ENCODE data around the gene EID3. TPM values are rescaled to one million over a fixed set of nuclear protein-coding genes. Genes with fewer than 3 reads are reported as not detected.

The EID3 gene
- total and polyA plus RNA-seq, 9 of the 15 experiments (the other 6 are each of a cell fraction or from before 2014, with no cell fraction given) = 0.07 to 3.5 (median 0.42) TPM

DNA sequence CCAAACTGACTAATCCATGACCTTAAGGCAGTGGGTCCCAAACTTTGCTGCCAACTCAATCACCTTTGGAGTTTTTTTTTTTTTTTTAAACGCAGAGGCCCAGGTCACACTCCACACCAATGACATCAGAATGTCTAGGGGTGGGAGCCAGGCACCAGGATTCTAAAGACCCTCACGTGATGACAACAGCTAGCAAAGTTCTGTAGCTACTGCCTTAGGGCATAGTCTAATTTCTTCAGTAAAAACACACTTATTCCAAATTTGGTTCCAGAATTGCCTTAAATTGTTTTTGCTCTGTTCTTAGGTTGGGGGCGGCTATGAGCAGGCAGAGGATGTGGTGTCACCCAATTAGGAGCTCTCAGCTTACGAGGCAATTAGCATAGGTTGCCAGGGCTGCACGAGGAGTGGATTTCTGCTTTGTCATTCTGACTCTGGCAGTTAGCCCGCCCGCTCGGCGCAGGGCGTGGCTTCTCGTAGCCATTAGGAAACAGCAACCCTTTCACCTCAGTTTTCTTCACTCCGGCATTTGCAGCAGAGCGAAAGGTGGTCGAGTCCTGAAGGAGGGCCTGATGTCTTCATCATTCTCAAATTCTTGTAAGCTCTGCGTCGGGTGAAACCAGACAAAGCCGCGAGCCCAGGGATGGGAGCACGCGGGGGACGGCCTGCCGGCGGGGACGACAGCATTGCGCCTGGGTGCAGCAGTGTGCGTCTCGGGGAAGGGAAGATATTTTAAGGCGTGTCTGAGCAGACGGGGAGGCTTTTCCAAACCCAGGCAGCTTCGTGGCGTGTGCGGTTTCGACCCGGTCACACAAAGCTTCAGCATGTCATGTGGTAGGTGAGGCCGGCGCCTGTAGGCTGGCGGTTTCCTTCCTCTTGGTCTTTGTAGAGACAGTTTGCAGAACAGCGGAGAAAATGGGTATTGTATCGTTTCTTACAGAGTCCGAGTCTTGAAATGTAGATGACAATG, 16.7 kb upstream of the EID3 start (continued):
- TF ChIP-seq, protein P1, sequence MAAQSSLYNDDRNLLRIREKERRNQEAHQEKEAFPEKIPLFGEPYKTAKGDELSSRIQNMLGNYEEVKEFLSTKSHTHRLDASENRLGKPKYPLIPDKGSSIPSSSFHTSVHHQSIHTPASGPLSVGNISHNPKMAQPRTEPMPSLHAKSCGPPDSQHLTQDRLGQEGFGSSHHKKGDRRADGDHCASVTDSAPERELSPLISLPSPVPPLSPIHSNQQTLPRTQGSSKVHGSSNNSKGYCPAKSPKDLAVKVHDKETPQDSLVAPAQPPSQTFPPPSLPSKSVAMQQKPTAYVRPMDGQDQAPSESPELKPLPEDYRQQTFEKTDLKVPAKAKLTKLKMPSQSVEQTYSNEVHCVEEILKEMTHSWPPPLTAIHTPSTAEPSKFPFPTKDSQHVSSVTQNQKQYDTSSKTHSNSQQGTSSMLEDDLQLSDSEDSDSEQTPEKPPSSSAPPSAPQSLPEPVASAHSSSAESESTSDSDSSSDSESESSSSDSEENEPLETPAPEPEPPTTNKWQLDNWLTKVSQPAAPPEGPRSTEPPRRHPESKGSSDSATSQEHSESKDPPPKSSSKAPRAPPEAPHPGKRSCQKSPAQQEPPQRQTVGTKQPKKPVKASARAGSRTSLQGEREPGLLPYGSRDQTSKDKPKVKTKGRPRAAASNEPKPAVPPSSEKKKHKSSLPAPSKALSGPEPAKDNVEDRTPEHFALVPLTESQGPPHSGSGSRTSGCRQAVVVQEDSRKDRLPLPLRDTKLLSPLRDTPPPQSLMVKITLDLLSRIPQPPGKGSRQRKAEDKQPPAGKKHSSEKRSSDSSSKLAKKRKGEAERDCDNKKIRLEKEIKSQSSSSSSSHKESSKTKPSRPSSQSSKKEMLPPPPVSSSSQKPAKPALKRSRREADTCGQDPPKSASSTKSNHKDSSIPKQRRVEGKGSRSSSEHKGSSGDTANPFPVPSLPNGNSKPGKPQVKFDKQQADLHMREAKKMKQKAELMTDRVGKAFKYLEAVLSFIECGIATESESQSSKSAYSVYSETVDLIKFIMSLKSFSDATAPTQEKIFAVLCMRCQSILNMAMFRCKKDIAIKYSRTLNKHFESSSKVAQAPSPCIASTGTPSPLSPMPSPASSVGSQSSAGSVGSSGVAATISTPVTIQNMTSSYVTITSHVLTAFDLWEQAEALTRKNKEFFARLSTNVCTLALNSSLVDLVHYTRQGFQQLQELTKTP (IDR thresholded peaks at IDR 0.05; ENCODE audit: low read depth in 1 of 2, partially characterized antibody in 2 of 2) = peak; percentile 61 to 73
- TF ChIP-seq RBBP5 (IDR thresholded peaks at IDR 0.05; ENCODE audit: borderline replicate concordance, insufficient read depth, low read length, poor library complexity, severe bottlenecking) = peak; percentile 74
- TF ChIP-seq, protein P2, sequence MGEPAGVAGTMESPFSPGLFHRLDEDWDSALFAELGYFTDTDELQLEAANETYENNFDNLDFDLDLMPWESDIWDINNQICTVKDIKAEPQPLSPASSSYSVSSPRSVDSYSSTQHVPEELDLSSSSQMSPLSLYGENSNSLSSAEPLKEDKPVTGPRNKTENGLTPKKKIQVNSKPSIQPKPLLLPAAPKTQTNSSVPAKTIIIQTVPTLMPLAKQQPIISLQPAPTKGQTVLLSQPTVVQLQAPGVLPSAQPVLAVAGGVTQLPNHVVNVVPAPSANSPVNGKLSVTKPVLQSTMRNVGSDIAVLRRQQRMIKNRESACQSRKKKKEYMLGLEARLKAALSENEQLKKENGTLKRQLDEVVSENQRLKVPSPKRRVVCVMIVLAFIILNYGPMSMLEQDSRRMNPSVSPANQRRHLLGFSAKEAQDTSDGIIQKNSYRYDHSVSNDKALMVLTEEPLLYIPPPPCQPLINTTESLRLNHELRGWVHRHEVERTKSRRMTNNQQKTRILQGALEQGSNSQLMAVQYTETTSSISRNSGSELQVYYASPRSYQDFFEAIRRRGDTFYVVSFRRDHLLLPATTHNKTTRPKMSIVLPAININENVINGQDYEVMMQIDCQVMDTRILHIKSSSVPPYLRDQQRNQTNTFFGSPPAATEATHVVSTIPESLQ (CRISPR knock-in tag; IDR thresholded peaks at IDR 0.05) = 0 out of 2 replicates have a peak, but pooled peaks have one; percentile 85
- TF ChIP-seq, protein P3, sequence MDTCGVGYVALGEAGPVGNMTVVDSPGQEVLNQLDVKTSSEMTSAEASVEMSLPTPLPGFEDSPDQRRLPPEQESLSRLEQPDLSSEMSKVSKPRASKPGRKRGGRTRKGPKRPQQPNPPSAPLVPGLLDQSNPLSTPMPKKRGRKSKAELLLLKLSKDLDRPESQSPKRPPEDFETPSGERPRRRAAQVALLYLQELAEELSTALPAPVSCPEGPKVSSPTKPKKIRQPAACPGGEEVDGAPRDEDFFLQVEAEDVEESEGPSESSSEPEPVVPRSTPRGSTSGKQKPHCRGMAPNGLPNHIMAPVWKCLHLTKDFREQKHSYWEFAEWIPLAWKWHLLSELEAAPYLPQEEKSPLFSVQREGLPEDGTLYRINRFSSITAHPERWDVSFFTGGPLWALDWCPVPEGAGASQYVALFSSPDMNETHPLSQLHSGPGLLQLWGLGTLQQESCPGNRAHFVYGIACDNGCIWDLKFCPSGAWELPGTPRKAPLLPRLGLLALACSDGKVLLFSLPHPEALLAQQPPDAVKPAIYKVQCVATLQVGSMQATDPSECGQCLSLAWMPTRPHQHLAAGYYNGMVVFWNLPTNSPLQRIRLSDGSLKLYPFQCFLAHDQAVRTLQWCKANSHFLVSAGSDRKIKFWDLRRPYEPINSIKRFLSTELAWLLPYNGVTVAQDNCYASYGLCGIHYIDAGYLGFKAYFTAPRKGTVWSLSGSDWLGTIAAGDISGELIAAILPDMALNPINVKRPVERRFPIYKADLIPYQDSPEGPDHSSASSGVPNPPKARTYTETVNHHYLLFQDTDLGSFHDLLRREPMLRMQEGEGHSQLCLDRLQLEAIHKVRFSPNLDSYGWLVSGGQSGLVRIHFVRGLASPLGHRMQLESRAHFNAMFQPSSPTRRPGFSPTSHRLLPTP (IDR thresholded peaks at IDR 0.05; ENCODE audit: borderline replicate concordance, extremely low read depth, insufficient read length) = no peak
- TF ChIP-seq, protein P4, sequence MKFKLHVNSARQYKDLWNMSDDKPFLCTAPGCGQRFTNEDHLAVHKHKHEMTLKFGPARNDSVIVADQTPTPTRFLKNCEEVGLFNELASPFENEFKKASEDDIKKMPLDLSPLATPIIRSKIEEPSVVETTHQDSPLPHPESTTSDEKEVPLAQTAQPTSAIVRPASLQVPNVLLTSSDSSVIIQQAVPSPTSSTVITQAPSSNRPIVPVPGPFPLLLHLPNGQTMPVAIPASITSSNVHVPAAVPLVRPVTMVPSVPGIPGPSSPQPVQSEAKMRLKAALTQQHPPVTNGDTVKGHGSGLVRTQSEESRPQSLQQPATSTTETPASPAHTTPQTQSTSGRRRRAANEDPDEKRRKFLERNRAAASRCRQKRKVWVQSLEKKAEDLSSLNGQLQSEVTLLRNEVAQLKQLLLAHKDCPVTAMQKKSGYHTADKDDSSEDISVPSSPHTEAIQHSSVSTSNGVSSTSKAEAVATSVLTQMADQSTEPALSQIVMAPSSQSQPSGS (CRISPR knock-in tag; IDR thresholded peaks at IDR 0.05) = no peak
- TF ChIP-seq, protein P5, sequence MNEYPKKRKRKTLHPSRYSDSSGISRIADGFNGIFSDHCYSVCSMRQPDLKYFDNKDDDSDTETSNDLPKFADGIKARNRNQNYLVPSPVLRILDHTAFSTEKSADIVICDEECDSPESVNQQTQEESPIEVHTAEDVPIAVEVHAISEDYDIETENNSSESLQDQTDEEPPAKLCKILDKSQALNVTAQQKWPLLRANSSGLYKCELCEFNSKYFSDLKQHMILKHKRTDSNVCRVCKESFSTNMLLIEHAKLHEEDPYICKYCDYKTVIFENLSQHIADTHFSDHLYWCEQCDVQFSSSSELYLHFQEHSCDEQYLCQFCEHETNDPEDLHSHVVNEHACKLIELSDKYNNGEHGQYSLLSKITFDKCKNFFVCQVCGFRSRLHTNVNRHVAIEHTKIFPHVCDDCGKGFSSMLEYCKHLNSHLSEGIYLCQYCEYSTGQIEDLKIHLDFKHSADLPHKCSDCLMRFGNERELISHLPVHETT (CRISPR knock-in tag; conservative IDR thresholded peaks at IDR 0.05 in 1 of 2, IDR thresholded peaks at IDR 0.05 in 1 of 2) = 0 out of 4 replicates have a peak, but pooled peaks of 1 of the 2 experiments have one; percentile 15
- TF ChIP-seq BHLHE40 (IDR thresholded peaks at IDR 0.05; ENCODE audit: low read length) = peak; percentile 69
- TF ChIP-seq, protein P6, sequence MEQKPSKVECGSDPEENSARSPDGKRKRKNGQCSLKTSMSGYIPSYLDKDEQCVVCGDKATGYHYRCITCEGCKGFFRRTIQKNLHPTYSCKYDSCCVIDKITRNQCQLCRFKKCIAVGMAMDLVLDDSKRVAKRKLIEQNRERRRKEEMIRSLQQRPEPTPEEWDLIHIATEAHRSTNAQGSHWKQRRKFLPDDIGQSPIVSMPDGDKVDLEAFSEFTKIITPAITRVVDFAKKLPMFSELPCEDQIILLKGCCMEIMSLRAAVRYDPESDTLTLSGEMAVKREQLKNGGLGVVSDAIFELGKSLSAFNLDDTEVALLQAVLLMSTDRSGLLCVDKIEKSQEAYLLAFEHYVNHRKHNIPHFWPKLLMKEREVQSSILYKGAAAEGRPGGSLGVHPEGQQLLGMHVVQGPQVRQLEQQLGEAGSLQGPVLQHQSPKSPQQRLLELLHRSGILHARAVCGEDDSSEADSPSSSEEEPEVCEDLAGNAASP (IDR thresholded peaks at IDR 0.05) = no peak
- no peak for TF ChIP-seq MECOM (CRISPR knock-in tag; IDR thresholded peaks at IDR 0.05)
